HepG2 (cell line): ENCODE results near the gene FAM234A. TPM values are rescaled to one million over a fixed set of nuclear protein-coding genes. Genes with fewer than 3 reads are reported as not detected.

Source experiments
- ATAC-seq: fragments of 200-7000 bp; cut with Tn5 transposase; 3 replicates; pipeline ENCODE4 v1.9.1; 2020; ENCODE audit warnings: mild to moderate bottlenecking, moderate library complexity
- BruUV-seq: library from RNA; stranded (reverse); fragments of 400-500 nt; replicated peaks from 2 replicates; lab custom pipeline; 2021; lab: Mats Ljungman, UMichigan
- CTCF ChIA-PET: fragments of 300-600 bp; formaldehyde crosslinking; extraction: SDS; loops from one replicate; lab custom pipeline; 2021; ENCODE audit warnings: low total read pairs, inconsistent platforms, low intra/inter-chr PET ratio; lab: Yijun Ruan, JAX
- POLR2A ChIA-PET: fragments of 350-600 bp; sonication (Branson Sonifier 250); formaldehyde crosslinking; loops from one replicate; lab custom pipeline; 2020; ENCODE audit warnings: antibody characterized with exemption, inconsistent platforms; lab: Yijun Ruan, JAX
- DNase-seq: peaks from one replicate; pipeline ENCODE4 v3.0.0-alpha.2; 2015; ENCODE audit warnings: low spot score
- FAIRE-seq: peaks from 3 replicates; lab custom pipeline; 2011; peaks lifted over from hg19 to GRCh38; lab: Jason Lieb, UNC
- H2AFZ ChIP-seq: one replicate; pipeline ENCODE4 v1.6.1; 2011; ENCODE audit warnings: low read length, inconsistent platforms
- H3K27ac ChIP-seq: fragments of 300-600 bp; 3 replicates; pipeline ENCODE4 v1.8.0; 2011; ENCODE audit warnings: mixed run types, mild to moderate bottlenecking, mixed read lengths, low read length, inconsistent platforms; ENCODE audit not compliant: insufficient read depth; ENCODE audit errors: extremely low read length
- H3K27me3 ChIP-seq, 2 experiments: fragments of 200-600 bp in 1 of 2; 2 replicates in 1 of 2; 3 replicates in 1 of 2; pipeline versions ENCODE4 v1.6.0 to v1.8.0; 2011; ENCODE audit warnings: low read length in 2 of 2, mild to moderate bottlenecking in 2 of 2, moderate library complexity in 2 of 2, inconsistent platforms in 1 of 2; ENCODE audit not compliant: insufficient read depth in 2 of 2, control insufficient read depth in 1 of 2
- H3K36me3 ChIP-seq, 2 experiments: fragments of 200-600 bp in 1 of 2; replicated peaks in 1 of 2; 2 replicates in 1 of 2; 3 replicates in 1 of 2; pipeline versions ENCODE4 v1.5.1 to v1.8.0; 2011; ENCODE audit warnings: low read length in 2 of 2, inconsistent platforms in 1 of 2; ENCODE audit not compliant: insufficient read depth in 2 of 2, control insufficient read depth in 1 of 2
- H3K4me1 ChIP-seq: 2 replicates; pipeline ENCODE4 v1.5.1; 2012; ENCODE audit warnings: low read length, inconsistent platforms; ENCODE audit not compliant: insufficient read depth
- H3K4me2 ChIP-seq: 2 replicates; pipeline ENCODE4 v1.6.0; 2011; ENCODE audit warnings: low read depth, low read length, inconsistent platforms
- H3K4me3 ChIP-seq, 3 experiments: fragments of 200-600 bp in 1 of 3; sonication (generic), shearing (Covaris generic) in 1 of 3; replicated peaks in 1 of 3; 2 replicates each; pipeline ENCODE4 v1.5.1; 2011 to 2016; ENCODE audit warnings: low read length in 3 of 3, inconsistent platforms in 2 of 3, low read depth in 2 of 3, mild to moderate bottlenecking in 2 of 3, control low read depth in 1 of 3, mixed read lengths in 1 of 3; ENCODE audit not compliant: insufficient read depth in 1 of 3
- H3K79me2 ChIP-seq: one replicate; pipeline ENCODE4 v1.6.1; 2011; ENCODE audit warnings: low read length, inconsistent platforms; ENCODE audit not compliant: insufficient read depth
- H3K9ac ChIP-seq: 2 replicates; pipeline ENCODE4 v1.6.0; 2011; ENCODE audit warnings: mild to moderate bottlenecking, low read depth, low read length, inconsistent platforms; ENCODE audit not compliant: insufficient read depth
- H3K9me3 ChIP-seq: 2 replicates; pipeline ENCODE4 v1.5.1; 2012; ENCODE audit warnings: mild to moderate bottlenecking, low read length
- H4K20me1 ChIP-seq: 2 replicates; pipeline ENCODE4 v1.6.0; 2011; ENCODE audit warnings: inconsistent platforms, mild to moderate bottlenecking, low read length, moderate library complexity; ENCODE audit not compliant: insufficient read depth
- AGO2 ChIP-seq: fragments of 200-400 bp; formaldehyde crosslinking; optimal IDR thresholded peaks from 2 replicates; pipeline ENCODE3; 2017; ENCODE audit warnings: mild to moderate bottlenecking, low read depth, low read length, moderate library complexity
- ATRX ChIP-seq: sonication (generic); formaldehyde crosslinking; IDR thresholded peaks from 2 replicates; pipeline ENCODE4 v1.4.0; 2020; ENCODE audit warnings: missing genetic modification reagents, borderline replicate concordance
- CHCHD3 ChIP-seq: sonication (generic); formaldehyde crosslinking; IDR thresholded peaks from 2 replicates; pipeline ENCODE4 v1.8.0; 2022; ENCODE audit warnings: mild to moderate bottlenecking, missing genetic modification reagents, moderate library complexity
- GABPA ChIP-seq, 2 experiments: IDR thresholded peaks; 2 replicates each; pipeline ENCODE4 v1.6.1; 2011 to 2016; ENCODE audit warnings: low read depth in 2 of 2, low read length in 1 of 2, missing biosample characterization in 1 of 2, missing genetic modification characterization in 1 of 2
- HDAC6 ChIP-seq: fragments of 200-600 bp; sonication (generic); IDR thresholded peaks from 2 replicates; pipeline ENCODE4 v1.7.0; 2017; ENCODE audit warnings: mild to moderate bottlenecking, antibody characterized with exemption, low read length, low read depth
- HNRNPLL ChIP-seq: fragments of 200-400 bp; formaldehyde crosslinking; IDR thresholded peaks from 2 replicates; pipeline ENCODE4 v1.6.1; 2017; ENCODE audit warnings: mild to moderate bottlenecking, low read depth, low read length; ENCODE audit not compliant: poor library complexity, severe bottlenecking
- PHF5A ChIP-seq: IDR thresholded peaks from one replicate; pipeline ENCODE4 v1.6.1; 2018; ENCODE audit warnings: low read depth, missing genetic modification reagents; ENCODE audit not compliant: unreplicated experiment
- POLR2A ChIP-seq, 2 experiments: IDR thresholded peaks; 2 replicates each; pipeline ENCODE4 v1.6.1; 2011; ENCODE audit warnings: low read depth in 2 of 2, low read length in 2 of 2, mild to moderate bottlenecking in 1 of 2, moderate library complexity in 1 of 2; ENCODE audit not compliant: insufficient read depth in 1 of 2
- RARA ChIP-seq: IDR thresholded peaks from 2 replicates; pipeline ENCODE4 v1.6.1; 2016; ENCODE audit warnings: missing genetic modification reagents, missing compliant biosample characterization
- RBM22 ChIP-seq: fragments of 200-400 bp; formaldehyde crosslinking; optimal IDR thresholded peaks from 2 replicates; pipeline ENCODE3; 2017; ENCODE audit warnings: mild to moderate bottlenecking, low read length, moderate library complexity
- RFX5 ChIP-seq: IDR thresholded peaks from 2 replicates; pipeline ENCODE4 v1.6.1; 2011; ENCODE audit warnings: low read depth, low read length, improper control_type of control experiment
- RFXAP ChIP-seq: sonication (generic); formaldehyde crosslinking; IDR thresholded peaks from 2 replicates; pipeline ENCODE4 v1.4.0; 2020; ENCODE audit warnings: missing genetic modification reagents, borderline replicate concordance
- ZKSCAN1 ChIP-seq: fragments of 150-350 bp; IDR thresholded peaks from 2 replicates; pipeline ENCODE4 v1.6.1; 2014; ENCODE audit warnings: low read length
- ZNF101 ChIP-seq: sonication (generic); formaldehyde crosslinking; IDR thresholded peaks from 2 replicates; pipeline ENCODE4 v1.4.0; 2020; ENCODE audit warnings: mild to moderate bottlenecking, low read depth, missing genetic modification reagents, borderline replicate concordance
- ZNF567 ChIP-seq: sonication (generic); formaldehyde crosslinking; IDR thresholded peaks from 2 replicates; pipeline ENCODE4 v1.8.1; 2023; ENCODE audit warnings: mild to moderate bottlenecking, missing genetic modification reagents, borderline replicate concordance
- WGBS: methylation state at CpG from one replicate; pipeline ENCODE4 v1.1.6; 2017; ENCODE audit warnings: low lambda C conversion rate; 5-methylcytosine and 5-hydroxymethylcytosine counted together
- in situ Hi-C: cut with HindIII; loops from 2 replicates; pipeline ENCODE4 v1.10.0; 2017; ENCODE audit warnings: low pct_unique_long_range_greater_than_20kb; ENCODE audit not compliant: extremely low pct_ligation_motif_present
- intact Hi-C: fragments of 100-400 bp; cut with micrococcal nuclease; formaldehyde crosslinking; loops from one replicate; pipeline ENCODE4 v1.10.0; 2022; ENCODE audit not compliant: unreplicated experiment
- polyA plus RNA-seq, 8 experiments: library from polyadenylated mRNA; depleted of rRNA in 3 of 8; stranded (reverse) in 7 of 8; unstranded in 1 of 8; fragments of >200 nt; fragmentation: Illumina TruSeq in 4 of 8; extraction: Trizol in 4 of 8; gene quantifications; 2 replicates each; pipeline versions ENCODE4 v1.2.1 to v1.2.3, GENCODE V29; 2011 to 2016; ENCODE audit warnings: low read depth in 4 of 8, missing spikeins in 1 of 8, mixed read lengths in 1 of 8; ENCODE audit not compliant: insufficient read depth in 1 of 8
- total RNA-seq, 5 experiments: library from RNA; depleted of rRNA; stranded (reverse); fragments of >200 nt; fragmentation: Illumina TruSeq; extraction: Trizol; gene quantifications; 2 replicates each; pipeline ENCODE4 v1.2.3, GENCODE V29; 2016; ENCODE audit warnings: low read depth in 1 of 5
- TF ChIP-seq, protein P1 (sequence below): sonication (generic); formaldehyde crosslinking; IDR thresholded peaks from 2 replicates; pipeline ENCODE4 v1.5.1; 2020; ENCODE audit warnings: missing genetic modification reagents, mild to moderate bottlenecking, borderline replicate concordance
- TF ChIP-seq, protein P2 (sequence below), 2 experiments: fragments of 450-650 bp in 1 of 2; sonication (generic) in 1 of 2; formaldehyde crosslinking; IDR thresholded peaks; 2 replicates each; pipeline versions ENCODE4 v1.5.0 to v1.8.0; 2020 to 2022; ENCODE audit warnings: mild to moderate bottlenecking in 1 of 2, missing genetic modification reagents in 1 of 2
- TF ChIP-seq, protein P3 (sequence below): sonication (generic); formaldehyde crosslinking; IDR thresholded peaks from 2 replicates; pipeline ENCODE4 v1.4.0; 2020; ENCODE audit warnings: missing genetic modification reagents
- TF ChIP-seq, protein P4 (sequence below): sonication (generic); formaldehyde crosslinking; conservative IDR thresholded peaks from 2 replicates; pipeline ENCODE4 v1.5.0; 2020; ENCODE audit warnings: missing genetic modification reagents

Gene FAM234A
- total and polyA plus RNA-seq, 2 of the 13 experiments (the other 11 are each of a cell fraction or from before 2014, with no cell fraction given), result 29.2 to 34.4 TPM

DNA sequence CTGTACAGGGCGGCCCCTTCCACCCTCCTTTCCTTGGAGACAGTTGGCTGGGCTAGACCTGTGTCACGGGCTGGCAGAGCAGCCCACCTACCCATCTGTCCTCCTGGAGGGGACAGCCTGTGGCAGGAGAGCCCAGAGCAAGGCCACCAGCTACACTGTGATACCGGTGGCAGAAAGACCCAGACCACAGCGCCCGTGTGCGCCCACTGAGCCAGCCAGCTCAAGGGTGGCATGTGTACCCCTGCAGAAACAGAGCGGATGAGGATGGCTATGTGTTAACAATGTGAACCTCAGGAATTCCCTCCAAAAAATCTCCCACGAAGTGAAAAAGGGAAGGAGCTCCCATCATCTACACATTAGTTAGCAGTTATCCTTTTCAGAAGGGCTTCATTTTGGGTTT, 47.3 kb upstream of the FAM234A start:
- no peaks in the 10 kb centered on the region for H3K9me3 ChIP-seq
- no peak overlapping the region for H3K27ac ChIP-seq
- 100% methylated on average over 6 of the region's 8 CpGs for WGBS
- no peak overlapping the region for H2AFZ ChIP-seq
- intact Hi-C loops (no loop called here), in situ Hi-C loops (no loop called here)
- POLR2A ChIA-PET, result no interaction called here
- no peak overlapping the region for H3K4me2 ChIP-seq
- FAIRE-seq, result no peak
- no TSS peak for BruUV-seq
- DNase-seq, result no peak
- no peaks in the 10 kb centered on the region for H3K4me1 ChIP-seq
- no peak overlapping the region for H3K4me3 ChIP-seq
- no peak overlapping the region for H3K9ac ChIP-seq
- peaks cover 23 to 41% of the 10 kb centered on the region in 2 experiments for H3K36me3 ChIP-seq
- ATAC-seq, result no peak
- H3K27me3 ChIP-seq, result no peaks in the 10 kb centered on the region
- 0 out of 2 replicates have a peak, but pooled peaks cover 4% of the 10 kb centered on the region for H4K20me1 ChIP-seq
- CTCF ChIA-PET, result no interaction called here
- H3K79me2 ChIP-seq, result no peaks in the 10 kb centered on the region
- TF ChIP-seq CHCHD3 (CRISPR knock-in tag) (no peak), POLR2A (IDR thresholded peaks at IDR 0.05; ENCODE audit: insufficient read depth in 1 of 2, low read depth in 2 of 2, low read length in 2 of 2) (0 out of 4 replicates have a peak, but pooled peaks of 1 of the 2 experiments have one; percentile 24), HNRNPLL (no peak), GABPA (IDR thresholded peaks at IDR 0.05; ENCODE audit: low read depth, low read length) (no peak), GABPA (CRISPR knock-in tag; IDR thresholded peaks at IDR 0.05; ENCODE audit: low read depth) (no peak), RBM22 (peak; percentile 26), ZNF101 (CRISPR knock-in tag) (no peak), HDAC6 (no peak), RFXAP (CRISPR knock-in tag) (no peak), AGO2 (peak; percentile 15), RFX5 (no peak), ATRX (CRISPR knock-in tag) (no peak), PHF5A (CRISPR knock-in tag) (no peak), ZNF567 (CRISPR knock-in tag) (no peak), RARA (CRISPR knock-in tag) (no peak), ZKSCAN1 (no peak)
- TF ChIP-seq, protein P1, sequence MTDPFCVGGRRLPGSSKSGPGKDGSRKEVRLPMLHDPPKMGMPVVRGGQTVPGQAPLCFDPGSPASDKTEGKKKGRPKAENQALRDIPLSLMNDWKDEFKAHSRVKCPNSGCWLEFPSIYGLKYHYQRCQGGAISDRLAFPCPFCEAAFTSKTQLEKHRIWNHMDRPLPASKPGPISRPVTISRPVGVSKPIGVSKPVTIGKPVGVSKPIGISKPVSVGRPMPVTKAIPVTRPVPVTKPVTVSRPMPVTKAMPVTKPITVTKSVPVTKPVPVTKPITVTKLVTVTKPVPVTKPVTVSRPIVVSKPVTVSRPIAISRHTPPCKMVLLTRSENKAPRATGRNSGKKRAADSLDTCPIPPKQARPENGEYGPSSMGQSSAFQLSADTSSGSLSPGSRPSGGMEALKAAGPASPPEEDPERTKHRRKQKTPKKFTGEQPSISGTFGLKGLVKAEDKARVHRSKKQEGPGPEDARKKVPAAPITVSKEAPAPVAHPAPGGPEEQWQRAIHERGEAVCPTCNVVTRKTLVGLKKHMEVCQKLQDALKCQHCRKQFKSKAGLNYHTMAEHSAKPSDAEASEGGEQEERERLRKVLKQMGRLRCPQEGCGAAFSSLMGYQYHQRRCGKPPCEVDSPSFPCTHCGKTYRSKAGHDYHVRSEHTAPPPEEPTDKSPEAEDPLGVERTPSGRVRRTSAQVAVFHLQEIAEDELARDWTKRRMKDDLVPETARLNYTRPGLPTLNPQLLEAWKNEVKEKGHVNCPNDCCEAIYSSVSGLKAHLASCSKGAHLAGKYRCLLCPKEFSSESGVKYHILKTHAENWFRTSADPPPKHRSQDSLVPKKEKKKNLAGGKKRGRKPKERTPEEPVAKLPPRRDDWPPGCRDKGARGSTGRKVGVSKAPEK (CRISPR knock-in tag), result no peak
- TF ChIP-seq, protein P2, sequence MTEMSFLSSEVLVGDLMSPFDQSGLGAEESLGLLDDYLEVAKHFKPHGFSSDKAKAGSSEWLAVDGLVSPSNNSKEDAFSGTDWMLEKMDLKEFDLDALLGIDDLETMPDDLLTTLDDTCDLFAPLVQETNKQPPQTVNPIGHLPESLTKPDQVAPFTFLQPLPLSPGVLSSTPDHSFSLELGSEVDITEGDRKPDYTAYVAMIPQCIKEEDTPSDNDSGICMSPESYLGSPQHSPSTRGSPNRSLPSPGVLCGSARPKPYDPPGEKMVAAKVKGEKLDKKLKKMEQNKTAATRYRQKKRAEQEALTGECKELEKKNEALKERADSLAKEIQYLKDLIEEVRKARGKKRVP (CRISPR knock-in tag; IDR thresholded peaks at IDR 0.05), result no peak
- TF ChIP-seq, protein P3, sequence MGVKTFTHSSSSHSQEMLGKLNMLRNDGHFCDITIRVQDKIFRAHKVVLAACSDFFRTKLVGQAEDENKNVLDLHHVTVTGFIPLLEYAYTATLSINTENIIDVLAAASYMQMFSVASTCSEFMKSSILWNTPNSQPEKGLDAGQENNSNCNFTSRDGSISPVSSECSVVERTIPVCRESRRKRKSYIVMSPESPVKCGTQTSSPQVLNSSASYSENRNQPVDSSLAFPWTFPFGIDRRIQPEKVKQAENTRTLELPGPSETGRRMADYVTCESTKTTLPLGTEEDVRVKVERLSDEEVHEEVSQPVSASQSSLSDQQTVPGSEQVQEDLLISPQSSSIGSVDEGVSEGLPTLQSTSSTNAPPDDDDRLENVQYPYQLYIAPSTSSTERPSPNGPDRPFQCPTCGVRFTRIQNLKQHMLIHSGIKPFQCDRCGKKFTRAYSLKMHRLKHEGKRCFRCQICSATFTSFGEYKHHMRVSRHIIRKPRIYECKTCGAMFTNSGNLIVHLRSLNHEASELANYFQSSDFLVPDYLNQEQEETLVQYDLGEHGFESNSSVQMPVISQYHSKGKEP (CRISPR knock-in tag), result no peak
- TF ChIP-seq, protein P4, sequence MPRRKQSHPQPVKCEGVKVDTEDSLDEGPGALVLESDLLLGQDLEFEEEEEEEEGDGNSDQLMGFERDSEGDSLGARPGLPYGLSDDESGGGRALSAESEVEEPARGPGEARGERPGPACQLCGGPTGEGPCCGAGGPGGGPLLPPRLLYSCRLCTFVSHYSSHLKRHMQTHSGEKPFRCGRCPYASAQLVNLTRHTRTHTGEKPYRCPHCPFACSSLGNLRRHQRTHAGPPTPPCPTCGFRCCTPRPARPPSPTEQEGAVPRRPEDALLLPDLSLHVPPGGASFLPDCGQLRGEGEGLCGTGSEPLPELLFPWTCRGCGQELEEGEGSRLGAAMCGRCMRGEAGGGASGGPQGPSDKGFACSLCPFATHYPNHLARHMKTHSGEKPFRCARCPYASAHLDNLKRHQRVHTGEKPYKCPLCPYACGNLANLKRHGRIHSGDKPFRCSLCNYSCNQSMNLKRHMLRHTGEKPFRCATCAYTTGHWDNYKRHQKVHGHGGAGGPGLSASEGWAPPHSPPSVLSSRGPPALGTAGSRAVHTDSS (CRISPR knock-in tag), result no peak
